Body of pancreas (tissue), 4 donors: Measurements from ENCODE around the gene CRYM.

Source experiments
- CTCF ChIP-seq, 7 experiments: fragments of 450-650 bp in 4 of 7; fragments of 200-600 bp in 3 of 7; sonication (generic) in 3 of 7; IDR thresholded peaks; one replicate each; pipeline ENCODE4 v1.5.1; 2016 to 2019; ENCODE audit warnings: antibody characterized with exemption in 7 of 7
- POLR2A ChIP-seq, 3 donors: fragments of 450-650 bp; IDR thresholded peaks; one replicate each; pipeline ENCODE4 v1.6.1; 2016; ENCODE audit warnings: antibody characterized with exemption in 3 of 3, mild to moderate bottlenecking in 2 of 3

- TF ChIP-seq CTCF (IDR thresholded peaks at IDR 0.05) (peak in 5 of 7 experiments; percentile 3 to 31 (median 17)), POLR2A (IDR thresholded peaks at IDR 0.05) (no peak)
Measured at GRCh38 chr16:21283521-21284289, 5.6 kb upstream of the CRYM start.
